GM12878 (cell line): Measurements from ENCODE around the gene TEX2. TPM values are rescaled to one million over a fixed set of nuclear protein-coding genes. Genes with fewer than 3 reads are reported as not detected.

ENCODE experiments used
- ATAC-seq: fragments of 200-7000 bp; cut with Tn5 transposase; 3 replicates; pipeline ENCODE4 v1.9.1; 2020; ENCODE audit warnings: mild to moderate bottlenecking, moderate library complexity
- BruUV-seq: library from RNA; stranded (reverse); fragments of 400-500 nt; replicated peaks from 2 replicates; lab custom pipeline; 2021; lab: Mats Ljungman, UMichigan
- CTCF ChIA-PET: fragments of 300-600 bp; sonication (Branson Sonifier 250); formaldehyde crosslinking; extraction: SDS; loops from one replicate; lab custom pipeline; 2021; ENCODE audit warnings: inconsistent platforms; lab: Yijun Ruan, JAX
- POLR2A ChIA-PET: fragments of 350-600 bp; formaldehyde crosslinking; extraction: SDS; loops from one replicate; lab custom pipeline; 2021; ENCODE audit warnings: inconsistent platforms; lab: Charles Lee
- RAD21 ChIA-PET: fragments of 300-600 bp; sonication (Branson Sonifier 250); formaldehyde crosslinking; loops from one replicate; lab custom pipeline; 2023; ENCODE audit warnings: antibody characterized with exemption; ENCODE audit not compliant: unreplicated experiment; lab: Charles Lee
- SMC1A ChIA-PET: fragments of 300-600 bp; sonication (Branson Sonifier 250); formaldehyde crosslinking; loops from one replicate; lab custom pipeline; 2023; ENCODE audit not compliant: unreplicated experiment, uncharacterized antibody; lab: Charles Lee
- DNase-seq: peaks from one replicate; pipeline ENCODE4 v3.0.0-alpha.2; 2011; ENCODE audit warnings: low read depth, low spot score
- FAIRE-seq: peaks from 3 replicates; lab custom pipeline; 2011; peaks lifted over from hg19 to GRCh38; lab: Jason Lieb, UNC
- H2AFZ ChIP-seq: 2 replicates; pipeline ENCODE4 v1.6.0; 2011; ENCODE audit warnings: low read depth, low read length, control low read depth; ENCODE audit not compliant: control insufficient read depth
- H3K27ac ChIP-seq: 2 replicates; pipeline ENCODE4 v1.5.1; 2011; ENCODE audit warnings: control low read depth; ENCODE audit not compliant: control insufficient read depth, insufficient read depth
- H3K27me3 ChIP-seq, 2 experiments: replicated peaks in 1 of 2; 2 replicates each; pipeline versions ENCODE4 v1.6.0 to v1.6.1; 2011; ENCODE audit warnings: low read length in 1 of 2; ENCODE audit not compliant: control insufficient read depth in 2 of 2, insufficient read depth in 2 of 2
- H3K36me3 ChIP-seq, 2 experiments: 2 replicates each; pipeline ENCODE4 v1.5.1; 2011; ENCODE audit warnings: low read length in 1 of 2; ENCODE audit not compliant: control insufficient read depth in 2 of 2, insufficient read depth in 2 of 2
- H3K4me1 ChIP-seq: 2 replicates; pipeline ENCODE4 v1.6.1; 2011; ENCODE audit warnings: mild to moderate bottlenecking, low read length, moderate library complexity, mixed read lengths; ENCODE audit not compliant: control insufficient read depth, insufficient read depth
- H3K4me2 ChIP-seq: 2 replicates; pipeline ENCODE4 v1.6.0; 2011; ENCODE audit warnings: control low read depth; ENCODE audit not compliant: control insufficient read depth, insufficient read depth
- H3K4me3 ChIP-seq: fragments of 200-600 bp; sonication (generic); 2 replicates; pipeline ENCODE4 v1.5.1; 2016
- H3K79me2 ChIP-seq: 2 replicates; pipeline ENCODE4 v1.6.0; 2011; ENCODE audit warnings: low read length; ENCODE audit not compliant: control insufficient read depth, insufficient read depth
- H3K9ac ChIP-seq: 2 replicates; pipeline ENCODE4 v1.8.0; 2011; ENCODE audit warnings: low read length, control low read depth, mixed read lengths; ENCODE audit not compliant: control insufficient read depth, insufficient read depth
- H3K9me3 ChIP-seq: replicated peaks from 3 replicates; pipeline ENCODE4 v1.5.1; 2011; ENCODE audit warnings: mild to moderate bottlenecking, low read length; ENCODE audit not compliant: control insufficient read depth, insufficient read depth
- H4K20me1 ChIP-seq: 2 replicates; pipeline ENCODE4 v1.6.0; 2011; ENCODE audit not compliant: control insufficient read depth, insufficient read depth
- CEBPZ ChIP-seq: fragments of 150-350 bp; IDR thresholded peaks from 2 replicates; pipeline ENCODE4 v1.6.1; 2016; ENCODE audit warnings: low read depth, low read length
- ESRRA ChIP-seq: IDR thresholded peaks from 2 replicates; pipeline ENCODE4 v1.6.1; 2012; ENCODE audit warnings: mild to moderate bottlenecking, low read length, improper control_type of control experiment
- HCFC1 ChIP-seq: fragments of 150-350 bp; IDR thresholded peaks from 2 replicates; pipeline ENCODE4 v1.6.1; 2014; ENCODE audit warnings: low read length
- MTA3 ChIP-seq: IDR thresholded peaks from 2 replicates; pipeline ENCODE4 v1.6.1; 2012; ENCODE audit warnings: low read length, inconsistent platforms, borderline replicate concordance
- MYB ChIP-seq: fragments of 150-350 bp; IDR thresholded peaks from 2 replicates; pipeline ENCODE4 v1.6.1; 2014; ENCODE audit warnings: mild to moderate bottlenecking, low read depth, low read length, borderline replicate concordance
- MYC ChIP-seq: IDR thresholded peaks from 2 replicates; pipeline ENCODE4 v1.6.1; 2011; ENCODE audit warnings: mild to moderate bottlenecking, low read length, moderate library complexity, inconsistent platforms; ENCODE audit not compliant: insufficient read depth, insufficient replicate concordance, insufficient read length, severe bottlenecking
- NBN ChIP-seq: fragments of 450-650 bp; IDR thresholded peaks from 2 replicates; pipeline ENCODE4 v1.6.1; 2016
- PBX3 ChIP-seq: IDR thresholded peaks from 2 replicates; pipeline ENCODE4 v1.6.1; 2011; ENCODE audit warnings: mild to moderate bottlenecking, low read depth, low read length, moderate library complexity; ENCODE audit not compliant: insufficient replicate concordance
- POLR2A ChIP-seq: IDR thresholded peaks from 2 replicates; pipeline ENCODE4 v1.6.1; 2011; ENCODE audit warnings: low read depth, mild to moderate bottlenecking, low read length
- POLR2AphosphoS2 ChIP-seq: IDR thresholded peaks from 2 replicates; pipeline ENCODE4 v1.6.1; 2011; ENCODE audit warnings: low read depth, mild to moderate bottlenecking, low read length, improper control_type of control experiment, moderate library complexity
- POLR2AphosphoS5 ChIP-seq: IDR thresholded peaks from 2 replicates; pipeline ENCODE4 v1.6.1; 2011; ENCODE audit warnings: mild to moderate bottlenecking, low read length, inconsistent platforms
- SKIL ChIP-seq: fragments of 450-650 bp; IDR thresholded peaks from 2 replicates; pipeline ENCODE4 v1.6.1; 2017; ENCODE audit warnings: mild to moderate bottlenecking, low read depth, inconsistent platforms; ENCODE audit not compliant: poor library complexity, severe bottlenecking
- TARDBP ChIP-seq: IDR thresholded peaks from 2 replicates; pipeline ENCODE4 v1.6.1; 2016; ENCODE audit warnings: borderline replicate concordance
- TBL1XR1 ChIP-seq: IDR thresholded peaks from 2 replicates; pipeline ENCODE4 v1.6.1; 2012; ENCODE audit warnings: low read depth, low read length, improper control_type of control experiment
- ZNF592 ChIP-seq: fragments of 450-650 bp; IDR thresholded peaks from 2 replicates; pipeline ENCODE4 v1.6.1; 2017; ENCODE audit warnings: mild to moderate bottlenecking, moderate library complexity
- WGBS: methylation state at CpG from one replicate; pipeline ENCODE4 v1.1.6; 2016; ENCODE audit warnings: low lambda C conversion rate; ENCODE audit not compliant: insufficient replicate concordance, insufficient coverage; ENCODE audit errors: missing lambda C conversion rate; 5-methylcytosine and 5-hydroxymethylcytosine counted together
- in situ Hi-C: fragments of 300-500 bp; cut with MboI; formaldehyde crosslinking; loops from 9 replicates; pipeline ENCODE4 v1.14.3; 2018; ENCODE audit warnings: mixed read lengths
- intact Hi-C: fragments of 100-400 bp; cut with micrococcal nuclease; formaldehyde crosslinking; loops from one replicate; pipeline ENCODE4 v1.14.2; 2022; ENCODE audit not compliant: unreplicated experiment
- polyA plus RNA-seq, 11 experiments: library from polyadenylated mRNA; depleted of rRNA in 4 of 11; unstranded in 6 of 11; stranded (reverse) in 5 of 11; fragments of >200 nt; fragmentation: Nextera tagmentation in 4 of 11; fragmentation: Illumina TruSeq in 1 of 11; extraction: Ambion mirVana in 4 of 11; extraction: Trizol in 1 of 11; gene quantifications; 1 replicate in 1 of 11; 2 replicates in 10 of 11; pipeline versions ENCODE4 v1.2.1 to v1.2.3, GENCODE V29; 2011 to 2016; ENCODE audit warnings: inconsistent platforms in 2 of 11, missing spikeins in 2 of 11, low read depth in 1 of 11
- total RNA-seq, 4 experiments: library from RNA; depleted of rRNA in 3 of 4; stranded (reverse); fragments of >200 nt in 3 of 4; fragmentation: Illumina TruSeq in 1 of 4; extraction: Trizol in 1 of 4; gene quantifications; 2 replicates each; pipeline versions ENCODE4 v1.2.1 to v1.2.3, GENCODE V29; 2013 to 2021

TEX2 gene
- total and polyA plus RNA-seq, 10 of the 15 experiments (the other 5 are each of a cell fraction or from before 2014, with no cell fraction given) = 3.8 to 19.9 (median 15.8) TPM

- H3K4me1 ChIP-seq = no peaks in the 10 kb centered on the region
- H2AFZ ChIP-seq = no peak overlapping the region
- WGBS = 91% methylated on average over 7 of the region's 7 CpGs
- H3K9me3 ChIP-seq = no peaks in the 10 kb centered on the region
- BruUV-seq = no TSS peak
- peaks cover 0 to 3% of the 10 kb centered on the region in 2 experiments; a peak in 2 of 4 replicates for H3K36me3 ChIP-seq
- no peak overlapping the region for H3K4me3 ChIP-seq
- SMC1A ChIA-PET = interaction anchor here (1.0 kb wide), 1 partner anchor 11 kb away, joined by 3 read pairs; no protein-coding TSS in a partner anchor
- intact Hi-C loops = no loop called here
- in situ Hi-C loops = no loop called here
- no peak overlapping the region for H3K9ac ChIP-seq
- no peak for DNase-seq
- H3K27ac ChIP-seq = no peak overlapping the region
- no peaks in the 10 kb centered on the region for H4K20me1 ChIP-seq
- no peak for FAIRE-seq
- RAD21 ChIA-PET = no interaction called here
- POLR2A ChIA-PET = no interaction called here
- no peaks in the 10 kb centered on the region for H3K79me2 ChIP-seq
- CTCF ChIA-PET = interaction anchor here (1.5 kb wide), 1 partner anchor 9 kb away, joined by 3 read pairs; no protein-coding TSS in a partner anchor
- H3K27me3 ChIP-seq = no peaks in the 10 kb centered on the region
- ATAC-seq = no peak
- H3K4me2 ChIP-seq = no peak overlapping the region
- TF ChIP-seq SKIL (no peak), MYC (no peak), MTA3 (no peak), CEBPZ (no peak), PBX3 (no peak), TBL1XR1 (no peak), POLR2AphosphoS2 (no peak), TARDBP (no peak), MYB (no peak), ESRRA (no peak), NBN (no peak), ZNF592 (no peak), HCFC1 (no peak), POLR2AphosphoS5 (no peak), POLR2A (no peak)
These were observed 104.7 kb downstream of the TEX2 start for GRCh38 chr17:64158406-64158805.
